GM21360 (cell line): ENCODE results near the gene SPIRE1.

Experiments
- ATAC-seq: cut with Tn5 transposase; IDR thresholded peaks from one replicate; pipeline ENCODE4 v1.9.1; 2021; ENCODE audit warnings: mild to moderate bottlenecking, moderate library complexity; ENCODE audit not compliant: unreplicated experiment

SPIRE1 gene

GRCh38 chr18:12456441-12456840 lies 201.5 kb downstream of the SPIRE1 start:
- ATAC-seq, result no peak

GRCh38 chr18:12455496-12455895 lies 202.4 kb downstream of the SPIRE1 start:
- no peak for ATAC-seq

GRCh38 chr18:12452784-12453183 lies 205.1 kb downstream of the SPIRE1 start:
- ATAC-seq, result no peak

- no peak for ATAC-seq
These were observed 206.5 kb downstream of the SPIRE1 start for GRCh38 chr18:12451428-12451827.

- no peak for ATAC-seq
These were observed 208.7 kb downstream of the SPIRE1 start for GRCh38 chr18:12449051-12449785.

GRCh38 chr18:12445554-12445953 lies 212.4 kb downstream of the SPIRE1 start:
- ATAC-seq, result no peak

GRCh38 chr18:12443551-12443950 lies 214.4 kb downstream of the SPIRE1 start:
- no peak for ATAC-seq

GRCh38 chr18:12442946-12443345 lies 215.0 kb downstream of the SPIRE1 start:
- ATAC-seq, result no peak

GRCh38 chr18:12441475-12442034 lies 216.4 kb downstream of the SPIRE1 start:
- no peak for ATAC-seq

GRCh38 chr18:12438257-12438656 lies 219.7 kb downstream of the SPIRE1 start:
- ATAC-seq, result no peak

GRCh38 chr18:12435867-12436266 lies 222.0 kb downstream of the SPIRE1 start:
- no peak for ATAC-seq

GRCh38 chr18:12434541-12434929 lies 223.4 kb downstream of the SPIRE1 start:
- no peak for ATAC-seq

GRCh38 chr18:12433829-12434540 lies 223.9 kb downstream of the SPIRE1 start:
- no peak for ATAC-seq

GRCh38 chr18:12432881-12433280 lies 225.0 kb downstream of the SPIRE1 start:
- ATAC-seq, result no peak

- ATAC-seq, result no peak
These were observed 225.7 kb downstream of the SPIRE1 start for GRCh38 chr18:12432196-12432595.

GRCh38 chr18:12431561-12431960 lies 226.3 kb downstream of the SPIRE1 start:
- ATAC-seq, result no peak

GRCh38 chr18:12430137-12430990 lies 227.5 kb downstream of the SPIRE1 start:
- no peak for ATAC-seq

GRCh38 chr18:12429556-12429955 lies 228.4 kb downstream of the SPIRE1 start:
- no peak for ATAC-seq

GRCh38 chr18:12428923-12429322 lies 229.0 kb downstream of the SPIRE1 start:
- ATAC-seq, result no peak

GRCh38 chr18:12426924-12427323 lies 231.0 kb downstream of the SPIRE1 start:
- ATAC-seq, result no peak

- ATAC-seq, result no peak
These were observed 233.7 kb downstream of the SPIRE1 start for GRCh38 chr18:12424252-12424651.
